H1 (cell line): ENCODE measurements around the gene TMEM17. TPM values are rescaled to one million over a fixed set of nuclear protein-coding genes. Genes with fewer than 3 reads are reported as not detected.

Experiments
- CTCF ChIA-PET: fragments of 300-600 bp; sonication (Branson Sonifier 250); formaldehyde crosslinking; loops from one replicate; lab custom pipeline; 2021; ENCODE audit not compliant: partially characterized antibody; lab: Charles Lee
- POLR2A ChIA-PET: fragments of 300-600 bp; sonication (Branson Sonifier 250); formaldehyde crosslinking; loops from one replicate; lab custom pipeline; 2021; ENCODE audit warnings: inconsistent platforms; ENCODE audit not compliant: partially characterized antibody; lab: Charles Lee
- DNase-seq, 2 experiments: peaks; one replicate each; pipeline versions ENCODE4 v3.0.0 to v3.0.0-alpha.2; 2010 to 2022; ENCODE audit warnings: low spot score in 2 of 2, low read depth in 1 of 2, mixed read lengths in 1 of 2
- FAIRE-seq: peaks from 2 replicates; lab custom pipeline; 2011; peaks lifted over from hg19 to GRCh38; lab: Jason Lieb, UNC
- H2AFZ ChIP-seq: 2 replicates; pipeline ENCODE4 v1.8.1; 2012; ENCODE audit warnings: low read length, inconsistent platforms
- H2AK5ac ChIP-seq: 2 replicates; pipeline ENCODE4 v1.6.1; 2013; ENCODE audit warnings: low read depth, low read length
- H2BK120ac ChIP-seq: replicated peaks from 2 replicates; pipeline ENCODE3; 2013; ENCODE audit warnings: low read depth, low read length, inconsistent platforms
- H2BK12ac ChIP-seq: 2 replicates; pipeline ENCODE4 v1.6.1; 2013; ENCODE audit warnings: low read depth, low read length
- H2BK15ac ChIP-seq: 2 replicates; pipeline ENCODE4 v1.6.1; 2013; ENCODE audit warnings: low read length
- H2BK20ac ChIP-seq: 2 replicates; pipeline ENCODE4 v1.6.1; 2013; ENCODE audit warnings: low read length
- H2BK5ac ChIP-seq: 2 replicates; pipeline ENCODE4 v1.6.1; 2013; ENCODE audit warnings: low read depth, low read length
- H3K14ac ChIP-seq: 2 replicates; pipeline ENCODE4 v1.6.1; 2013; ENCODE audit warnings: inconsistent platforms; ENCODE audit not compliant: insufficient read length
- H3K18ac ChIP-seq: 2 replicates; pipeline ENCODE4 v1.6.1; 2013; ENCODE audit warnings: low read length; ENCODE audit errors: extremely low read depth
- H3K23ac ChIP-seq: 2 replicates; pipeline ENCODE4 v1.6.1; 2013; ENCODE audit warnings: inconsistent platforms; ENCODE audit not compliant: insufficient read length
- H3K23me2 ChIP-seq: 2 replicates; pipeline ENCODE4 v1.6.1; 2013; ENCODE audit warnings: low read depth, low read length
- H3K27ac ChIP-seq: 2 replicates; pipeline ENCODE4 v1.6.1; 2011; ENCODE audit warnings: low read depth, low read length, inconsistent platforms
- H3K27me3 ChIP-seq, 4 experiments: replicated peaks in 1 of 4; 1 replicate in 1 of 4; 2 replicates in 3 of 4; pipeline versions ENCODE4 v1.6.1 to v1.8.1; 2011 to 2013; ENCODE audit warnings: low read length in 3 of 4, mild to moderate bottlenecking in 3 of 4, inconsistent platforms in 2 of 4, mixed read lengths in 2 of 4, moderate library complexity in 1 of 4; ENCODE audit not compliant: control insufficient read depth in 3 of 4, insufficient read depth in 3 of 4; ENCODE audit errors: extremely low read depth in 1 of 4
- H3K36me3 ChIP-seq, 4 experiments: 2 replicates each; pipeline versions ENCODE4 v1.6.1 to v1.8.1; 2011 to 2013; ENCODE audit warnings: mild to moderate bottlenecking in 4 of 4, low read length in 3 of 4, moderate library complexity in 2 of 4, control low read depth in 1 of 4, inconsistent platforms in 1 of 4; ENCODE audit not compliant: insufficient read depth in 4 of 4, control insufficient read depth in 2 of 4
- H3K4ac ChIP-seq: replicated peaks from 2 replicates; pipeline ENCODE3; 2013; ENCODE audit warnings: low read length, low read depth, mixed read lengths, inconsistent platforms; ENCODE audit not compliant: insufficient read length
- H3K4me1 ChIP-seq, 4 experiments: replicated peaks in 1 of 4; 1 replicate in 1 of 4; 2 replicates in 3 of 4; pipeline versions ENCODE4 v1.6.1 to v1.8.1; 2011 to 2013; ENCODE audit warnings: low read length in 3 of 4, inconsistent platforms in 2 of 4, mixed read lengths in 1 of 4; ENCODE audit not compliant: insufficient read depth in 4 of 4, control insufficient read depth in 3 of 4
- H3K4me2 ChIP-seq, 2 experiments: 2 replicates each; pipeline versions ENCODE4 v1.6.1 to v1.8.1; 2011 to 2013; ENCODE audit warnings: low read depth in 2 of 2, low read length in 2 of 2, control low read depth in 1 of 2, inconsistent platforms in 1 of 2, mild to moderate bottlenecking in 1 of 2; ENCODE audit not compliant: insufficient read depth in 1 of 2
- H3K4me3 ChIP-seq, 4 experiments: fragments of 200-600, 300-600 bp in 1 of 4; sonication (generic), shearing (Covaris generic), sonication (Bioruptor Twin) in 1 of 4; 2 replicates each; pipeline versions ENCODE4 v1.5.1 to v1.8.1; 2011 to 2016; ENCODE audit warnings: low read length in 4 of 4, low read depth in 3 of 4, control low read depth in 2 of 4, inconsistent platforms in 2 of 4, mild to moderate bottlenecking in 2 of 4, mixed read lengths in 1 of 4, moderate library complexity in 1 of 4; ENCODE audit not compliant: insufficient read depth in 2 of 4; ENCODE audit errors: extremely low read depth in 1 of 4
- H3K56ac ChIP-seq: replicated peaks from 2 replicates; pipeline ENCODE3; 2013; ENCODE audit warnings: low read depth, mild to moderate bottlenecking, mixed read lengths, low read length, inconsistent platforms; ENCODE audit not compliant: insufficient read length
- H3K79me1 ChIP-seq: 2 replicates; pipeline ENCODE4 v1.6.1; 2013; ENCODE audit warnings: low read depth, low read length, control low read depth
- H3K79me2 ChIP-seq, 2 experiments: 2 replicates each; pipeline versions ENCODE4 v1.6.1 to v1.8.1; 2012 to 2013; ENCODE audit warnings: low read length in 2 of 2, mild to moderate bottlenecking in 2 of 2, inconsistent platforms in 1 of 2; ENCODE audit not compliant: insufficient read depth in 2 of 2, control insufficient read depth in 1 of 2
- H3K9ac ChIP-seq, 4 experiments: replicated peaks in 1 of 4; 1 replicate in 1 of 4; 2 replicates in 3 of 4; pipeline versions ENCODE4 v1.6.1 to v1.8.1; 2011 to 2013; ENCODE audit warnings: low read depth in 3 of 4, low read length in 3 of 4, control low read depth in 2 of 4, mild to moderate bottlenecking in 2 of 4, moderate library complexity in 2 of 4, inconsistent platforms in 1 of 4; ENCODE audit errors: extremely low read depth in 1 of 4
- H3K9me3 ChIP-seq, 2 experiments: 2 replicates each; pipeline versions ENCODE4 v1.6.1 to v1.8.1; 2012 to 2013; ENCODE audit warnings: mild to moderate bottlenecking in 2 of 2, moderate library complexity in 2 of 2, control low read depth in 1 of 2, inconsistent platforms in 1 of 2, low read depth in 1 of 2, low read length in 1 of 2, mixed read lengths in 1 of 2; ENCODE audit not compliant: insufficient read depth in 2 of 2
- H4K20me1 ChIP-seq, 2 experiments: replicated peaks in 1 of 2; 2 replicates each; pipeline versions ENCODE3 to v1.8.1; 2011 to 2013; ENCODE audit warnings: inconsistent platforms in 2 of 2, low read length in 2 of 2, mild to moderate bottlenecking in 1 of 2; ENCODE audit not compliant: insufficient read depth in 2 of 2, control insufficient read depth in 1 of 2
- H4K5ac ChIP-seq: 2 replicates; pipeline ENCODE4 v1.6.1; 2013; ENCODE audit warnings: low read length, low read depth, mixed read lengths, inconsistent platforms; ENCODE audit not compliant: insufficient read length
- H4K8ac ChIP-seq: 2 replicates; pipeline ENCODE4 v1.8.0; 2013; ENCODE audit warnings: mild to moderate bottlenecking, moderate library complexity, low read length, inconsistent platforms; ENCODE audit not compliant: insufficient read depth; ENCODE audit errors: extremely low read depth
- H4K91ac ChIP-seq: replicated peaks from 2 replicates; pipeline ENCODE3; 2013; ENCODE audit warnings: low read length, mixed read lengths, inconsistent platforms; ENCODE audit not compliant: insufficient read length
- ASH2L ChIP-seq: fragments of 200-600, 300-600 bp; sonication (generic); IDR thresholded peaks from one replicate; pipeline ENCODE4 v1.7.1; 2017; ENCODE audit warnings: low read length
- CHD2 ChIP-seq: IDR thresholded peaks from 2 replicates; pipeline ENCODE4 v1.6.1; 2012; ENCODE audit warnings: low read length, improper control_type of control experiment
- CREB1 ChIP-seq: IDR thresholded peaks from 2 replicates; pipeline ENCODE4 v1.6.1; 2012; ENCODE audit warnings: inconsistent platforms
- CTBP2 ChIP-seq: IDR thresholded peaks from 2 replicates; pipeline ENCODE4 v1.7.0; 2011; ENCODE audit warnings: borderline replicate concordance, mild to moderate bottlenecking, moderate library complexity, mixed read lengths, low read length; ENCODE audit not compliant: insufficient read depth, insufficient read length
- GABPA ChIP-seq: IDR thresholded peaks from 2 replicates; pipeline ENCODE4 v1.6.1; 2011; ENCODE audit warnings: mild to moderate bottlenecking, low read length, moderate library complexity, borderline replicate concordance; ENCODE audit not compliant: insufficient read depth
- GTF2F1 ChIP-seq: IDR thresholded peaks from 2 replicates; pipeline ENCODE4 v1.6.1; 2012; ENCODE audit warnings: low read depth, low read length, improper control_type of control experiment, borderline replicate concordance
- JUND ChIP-seq: IDR thresholded peaks from 2 replicates; pipeline ENCODE4 v1.6.1; 2011; ENCODE audit warnings: mild to moderate bottlenecking, improper control_type of control experiment, low read length
- KDM4A ChIP-seq: IDR thresholded peaks from one replicate; pipeline ENCODE4 v1.7.1; 2012; ENCODE audit warnings: low read depth, mild to moderate bottlenecking, moderate library complexity, low read length, inconsistent platforms; ENCODE audit not compliant: severe bottlenecking
- MAFK ChIP-seq: IDR thresholded peaks from 2 replicates; pipeline ENCODE4 v1.6.1; 2012; ENCODE audit warnings: low read depth, mild to moderate bottlenecking, improper control_type of control experiment, low read length
- SRF ChIP-seq: IDR thresholded peaks from 2 replicates; pipeline ENCODE4 v1.6.1; 2011; ENCODE audit warnings: mild to moderate bottlenecking, low read depth, low read length, moderate library complexity
- TBP ChIP-seq: IDR thresholded peaks from 2 replicates; pipeline ENCODE4 v1.6.1; 2011; ENCODE audit warnings: low read depth, low read length, improper control_type of control experiment
- ZNF274 ChIP-seq: IDR thresholded peaks from 2 replicates; pipeline ENCODE4 v1.7.0; 2012; ENCODE audit warnings: low read length, borderline replicate concordance; ENCODE audit errors: extremely low read depth
- WGBS, 2 experiments: shearing (Covaris generic) in 1 of 2; methylation state at CpG; one replicate each; pipeline versions ENCODE4 v1.1.6 to v1.1.7; 2013 to 2015; ENCODE audit warnings: low lambda C conversion rate in 2 of 2, mixed read lengths in 2 of 2, inconsistent platforms in 1 of 2, low coverage in 1 of 2, missing lambda C conversion rate in 1 of 2; ENCODE audit not compliant: insufficient replicate concordance in 2 of 2, insufficient coverage in 1 of 2, insufficient read length in 1 of 2; ENCODE audit errors: extremely low coverage in 1 of 2, missing lambda C conversion rate in 1 of 2; 5-methylcytosine and 5-hydroxymethylcytosine counted together
- polyA plus RNA-seq, 7 experiments: library from polyadenylated mRNA; depleted of rRNA in 3 of 7; stranded (reverse) in 5 of 7; unstranded in 2 of 7; fragments of >200 nt in 5 of 7; fragments of 200-250 nt in 2 of 7; gene quantifications; 1 replicate in 5 of 7; 2 replicates in 1 of 7; 4 replicates in 1 of 7; pipeline versions ENCODE4 v1.2.1 to v1.2.3, GENCODE V29; 2011 to 2013; ENCODE audit warnings: missing spikeins in 2 of 7, mixed read lengths in 2 of 7
- total RNA-seq: library from RNA; stranded (reverse); fragmentation: NEBNext Ultra II Directional; extraction: Animal tissue kit (Norgen Biotek cat#: 25700); gene quantifications from 2 replicates; pipeline ENCODE4 v1.2.1, GENCODE V29; 2021

TMEM17 gene
- total and polyA plus RNA-seq, 2 of the 8 experiments (the other 6 are each of a cell fraction or from before 2014, with no cell fraction given) = 0.69 to 1.2 TPM

DNA sequence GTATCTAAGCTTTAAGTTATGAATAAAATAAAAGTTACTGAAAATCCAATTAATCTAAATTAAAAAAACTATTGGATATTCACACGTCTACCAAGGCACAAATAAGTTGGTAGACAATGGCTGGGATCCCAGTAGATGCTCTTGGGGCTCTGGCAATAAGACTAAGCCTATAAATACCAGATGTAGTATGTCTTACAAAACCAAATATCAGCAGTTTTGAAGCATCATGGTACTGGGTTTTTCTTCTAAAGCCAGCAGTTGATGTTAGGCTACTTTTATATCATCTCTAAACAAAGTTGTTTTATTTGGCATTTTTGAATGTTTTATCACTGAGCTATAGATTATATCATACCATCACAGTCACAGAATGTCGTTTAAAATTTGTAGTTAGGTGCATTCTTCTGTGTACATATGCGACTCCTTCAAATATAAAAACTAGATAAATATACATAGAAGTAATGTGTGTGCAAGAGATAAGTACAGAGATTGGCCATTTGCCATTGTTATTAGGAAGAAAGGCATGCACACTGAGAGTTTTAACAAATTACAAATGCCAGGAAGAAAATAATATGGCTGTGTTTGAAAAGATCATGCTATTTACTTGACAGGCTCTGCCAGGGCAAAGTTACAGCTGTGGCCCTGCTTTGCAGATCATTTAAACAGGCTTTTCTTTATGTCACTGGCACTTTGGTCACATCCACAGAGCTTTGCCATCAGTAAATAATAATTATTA, 21.6 kb upstream of the TMEM17 start:
- ChIA-PET CTCF (interaction anchor here (0.7 to 1.4 kb wide), 2 partner anchors 20 to 394 kb away, joined by 3 to 4 read pairs; no protein-coding TSS in a partner anchor), POLR2A (interaction anchor here (1.5 kb wide), 1 partner anchor 22 kb away, joined by 3 read pairs; the partner anchor contains the start of gene TMEM17)
- Histone ChIP-seq H3K4me1 (peaks cover 0 to 8% (median 4%) of the 10 kb centered on the region in 4 experiments; a peak in 2 of 7 replicates), H3K23ac (no peak overlapping the region), H2BK15ac (no peak overlapping the region), H2AK5ac (no peak overlapping the region), H2AFZ (no peak overlapping the region), H3K14ac (no peak overlapping the region), H3K79me2 (no peaks in the 10 kb centered on the region), H2BK12ac (no peak overlapping the region), H3K4ac (no peak overlapping the region), H4K91ac (no peak overlapping the region), H2BK20ac (no peak overlapping the region), H2BK5ac (no peak overlapping the region), H3K36me3 (no peaks in the 10 kb centered on the region), H3K56ac (no peak overlapping the region), H2BK120ac (no peak overlapping the region), H3K27me3 (no peaks in the 10 kb centered on the region), H4K8ac (no peak overlapping the region), H3K27ac (no peak overlapping the region), H3K4me3 (no peak overlapping the region), H3K79me1 (no peaks in the 10 kb centered on the region), H3K18ac (no peak overlapping the region), H3K4me2 (no peak overlapping the region), H3K9me3 (no peaks in the 10 kb centered on the region; a peak in 1 of 4 replicates), H4K20me1 (no peaks in the 10 kb centered on the region), H3K23me2 (no peaks in the 10 kb centered on the region; the same call in 1 of the 2 replicates), H4K5ac (peak overlapping the region; percentile 39), H3K9ac (no peak overlapping the region)
- TF ChIP-seq TBP = no peak
- no peak for TF ChIP-seq JUND
- no peak for TF ChIP-seq GTF2F1
- TF ChIP-seq MAFK = no peak
- TF ChIP-seq GABPA = no peak
- TF ChIP-seq CHD2 = no peak
- no peak for TF ChIP-seq ZNF274
- no peak for TF ChIP-seq ASH2L
- TF ChIP-seq CREB1 = no peak
- no peak for TF ChIP-seq KDM4A
- no peak for TF ChIP-seq CTBP2
- TF ChIP-seq SRF = no peak
- WGBS, 2 experiments = 87% methylated on average over 3 of the region's 3 CpGs; no CpG with 5 or more reads in 1 of the 2 experiments
- no peak for FAIRE-seq
- no peak for DNase-seq
